ENCODE measurements around the gene MAZ. TPM values are rescaled to one million over a fixed set of nuclear protein-coding genes. Genes with fewer than 3 reads are reported as not detected.

Gene MAZ
- total RNA-seq, 1 experiment from 2014 or later = 256 TPM

- ATAC-seq (no peak), DNase-seq (ENCODE audit: low read depth, low spot score) (no peak)
- intact Hi-C loops (cut with micrococcal nuclease) = no loop called here
- Histone ChIP-seq H3K36me3 (ENCODE audit: control insufficient read depth in 1 of 2, insufficient read depth in 2 of 2, low read length in 2 of 2) (peaks cover 0 to 10% of the 10 kb centered on the region in 2 experiments; a peak in 3 of 4 replicates), H3K79me2 (ENCODE audit: insufficient read depth, low read length) (peaks cover 40% of the 10 kb centered on the region), H3K9me3 (ENCODE audit: control insufficient read depth in 1 of 2, insufficient read depth in 1 of 2, low read depth in 1 of 2, low read length in 2 of 2) (no peaks in the 10 kb centered on the region), H2AFZ (ENCODE audit: low read depth, low read length, poor library complexity, severe bottlenecking) (no peak overlapping the region), H4K20me1 (ENCODE audit: insufficient read depth) (no peaks in the 10 kb centered on the region), H3K9me2 (ENCODE audit: insufficient read depth) (no peaks in the 10 kb centered on the region), H3K27ac (ENCODE audit: low read depth, low read length) (peak overlapping the region; percentile 98), H3K9ac (ENCODE audit: low read length) (peak overlapping the region; percentile 97; the same call in 1 of the 2 replicates), H3K4me3 (replicated peaks in 1 of 2; ENCODE audit: low read depth in 1 of 2, low read length in 2 of 2) (no peak overlapping the region), H3K4me1 (ENCODE audit: control insufficient read depth in 1 of 2, insufficient read depth in 2 of 2, low read length in 2 of 2) (peaks cover 39 to 78% of the 10 kb centered on the region in 2 experiments), H3K27me3 (ENCODE audit: insufficient read depth, low read length) (no peaks in the 10 kb centered on the region), H3K4me2 (ENCODE audit: low read length) (peak overlapping the region; percentile 78; the same call in 1 of the 2 replicates)
- RAD21 ChIA-PET (ENCODE audit: low non-redundant PET in 1 of 2, low total read pairs in 2 of 2, uncharacterized antibody in 2 of 2, unreplicated experiment in 2 of 2) = no interaction called here
- BruUV-seq (replicated peaks) = no TSS peak
- POLR2A ChIA-PET = no interaction called here
- CTCF ChIA-PET = interaction anchor here (0.5 kb wide), 1 partner anchor 8 kb away, joined by 3 read pairs; the partner anchor contains the start of gene MAZ
- TF ChIP-seq EGR1 (IDR thresholded peaks at IDR 0.05; ENCODE audit: low read depth) (no peak), POLR2A (IDR thresholded peaks at IDR 0.05; ENCODE audit: borderline replicate concordance, extremely low read depth, insufficient read depth, insufficient read length) (no peak), TCF7L2 (IDR thresholded peaks at IDR 0.05; ENCODE audit: borderline replicate concordance, extremely low read depth, insufficient read depth, insufficient read length) (no peak), YY1 (IDR thresholded peaks at IDR 0.05; ENCODE audit: extremely low read depth, insufficient replicate concordance, low read depth, low read length) (no peak), CEBPB (IDR thresholded peaks at IDR 0.05; ENCODE audit: low read depth) (no peak), SRF (IDR thresholded peaks at IDR 0.05; ENCODE audit: low read depth) (no peak)
Measured at GRCh38 chr16:29814592-29814991, 8.3 kb downstream of the MAZ start.

- Histone ChIP-seq H4K20me1 (ENCODE audit: insufficient read depth) (no peaks in the 10 kb centered on the region; the same call in 1 of the 2 replicates), H3K9ac (ENCODE audit: low read length) (peak overlapping the region; percentile 97), H3K9me2 (ENCODE audit: insufficient read depth) (no peaks in the 10 kb centered on the region), H3K4me3 (replicated peaks in 1 of 2; ENCODE audit: low read depth in 1 of 2, low read length in 2 of 2) (peak overlapping the region; percentile 87 to 98), H3K4me2 (ENCODE audit: low read length) (peak overlapping the region; percentile 78), H2AFZ (ENCODE audit: low read depth, low read length, poor library complexity, severe bottlenecking) (peak overlapping the region; percentile 56), H3K36me3 (ENCODE audit: control insufficient read depth in 1 of 2, insufficient read depth in 2 of 2, low read length in 2 of 2) (peaks cover 0 to 8% of the 10 kb centered on the region in 2 experiments; a peak in 2 of 4 replicates), H3K79me2 (ENCODE audit: insufficient read depth, low read length) (peaks cover 40% of the 10 kb centered on the region), H3K4me1 (ENCODE audit: control insufficient read depth in 1 of 2, insufficient read depth in 2 of 2, low read length in 2 of 2) (peaks cover 40 to 78% of the 10 kb centered on the region in 2 experiments), H3K9me3 (ENCODE audit: control insufficient read depth in 1 of 2, insufficient read depth in 1 of 2, low read depth in 1 of 2, low read length in 2 of 2) (no peaks in the 10 kb centered on the region), H3K27ac (ENCODE audit: low read depth, low read length) (peak overlapping the region; percentile 98), H3K27me3 (ENCODE audit: insufficient read depth, low read length) (no peaks in the 10 kb centered on the region)
- ChIA-PET POLR2A (interaction anchor here (1.0 to 2.2 kb wide), 8 partner anchors 7 to 198 kb away, joined by 3 to 20 read pairs (median 4); partner anchors contain the start of genes ASPHD1, KIF22, SEZ6L2 and TAOK2), RAD21 (ENCODE audit: low non-redundant PET in 1 of 2, low total read pairs in 2 of 2, uncharacterized antibody in 2 of 2, unreplicated experiment in 2 of 2) (interaction anchor here (0.5 to 1.2 kb wide), 5 partner anchors 7 to 580 kb away, joined by 3 to 4 read pairs (median 3); partner anchors contain the start of gene ZNF48 (in 1 of the 2)), CTCF (interaction anchor here (0.6 to 2.1 kb wide), 16 partner anchors 8 to 216 kb away, joined by 3 to 33 read pairs (median 4); partner anchors contain the start of genes ASPHD1, KIF22, MAZ and SEZ6L2)
- DNase-seq (ENCODE audit: low read depth, low spot score) (no peak), ATAC-seq (no peak)
- TSS peak; percentile 12 for BruUV-seq (replicated peaks)
- intact Hi-C loops (cut with micrococcal nuclease) = loop anchor here (5.0 kb wide), 1 partner anchor 47 kb away; the partner anchor contains the start of gene CDIPT
- TF ChIP-seq CTCF (IDR thresholded peaks at IDR 0.05 in 2 of 3, conservative IDR thresholded peaks at IDR 0.05 in 1 of 3; ENCODE audit: borderline replicate concordance in 1 of 3, insufficient read depth in 1 of 3, low read depth in 2 of 3, low read length in 2 of 3) (no peak), REST (IDR thresholded peaks at IDR 0.05; ENCODE audit: low read depth) (no peak), ATF3 (IDR thresholded peaks at IDR 0.05) (no peak), CEBPB (IDR thresholded peaks at IDR 0.05; ENCODE audit: low read depth) (no peak), RAD21 (IDR thresholded peaks at IDR 0.05; ENCODE audit: low read depth) (no peak), ZFX (IDR thresholded peaks at IDR 0.05) (no peak), FOSL1 (IDR thresholded peaks at IDR 0.05; ENCODE audit: low read depth) (no peak), SRF (IDR thresholded peaks at IDR 0.05; ENCODE audit: low read depth) (no peak), EZH2 (IDR thresholded peaks at IDR 0.05) (no peak)
Measured at GRCh38 chr16:29815032-29815721, 8.8 kb downstream of the MAZ start.
